ENCODE results near the gene NUDT15. TPM values are rescaled to one million over a fixed set of nuclear protein-coding genes. Genes with fewer than 3 reads are reported as not detected.

Gene NUDT15
- total RNA-seq, 1 experiment from 2014 or later = 38.6 TPM

DNA sequence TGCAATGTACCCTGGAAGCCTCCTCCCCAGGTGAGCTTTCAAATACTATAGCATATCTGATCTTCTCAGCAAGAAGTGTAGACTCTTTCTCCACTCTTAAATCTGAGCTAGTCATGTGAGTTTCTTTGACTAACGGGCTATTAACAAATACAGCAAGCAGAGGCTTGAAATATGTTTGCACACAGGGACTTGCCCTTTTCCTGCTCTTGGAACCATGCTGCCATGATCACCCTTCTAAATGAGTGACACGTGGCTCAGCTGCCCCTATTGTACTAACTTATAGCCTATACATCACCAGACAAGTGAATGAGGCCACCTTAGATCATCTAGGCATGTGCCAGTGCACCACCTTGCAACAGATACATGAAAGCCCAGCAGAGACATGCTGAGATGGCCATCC, 23.2 kb upstream of the NUDT15 start:
- POLR2A ChIA-PET = no interaction called here
- no peak for ATAC-seq

More for the DNA sequence above, 23.2 kb upstream of the NUDT15 start:
- H3K4me1 ChIP-seq (ENCODE audit: control insufficient read depth in 1 of 2, insufficient read depth in 2 of 2, low read length in 2 of 2) = peaks cover 0 to 3% of the 10 kb centered on the region in 2 experiments; a peak in 1 of 4 replicates
- ChIA-PET RAD21 (ENCODE audit: low non-redundant PET in 1 of 2, low total read pairs in 2 of 2, uncharacterized antibody in 2 of 2, unreplicated experiment in 2 of 2) (no interaction called here), CTCF (no interaction called here)
- no peaks in the 10 kb centered on the region for H4K20me1 ChIP-seq (ENCODE audit: insufficient read depth)
- H3K36me3 ChIP-seq (ENCODE audit: control insufficient read depth in 1 of 2, insufficient read depth in 2 of 2, low read length in 2 of 2) = no peaks in the 10 kb centered on the region
- no TSS peak for BruUV-seq (replicated peaks)
- no peak overlapping the region for H3K9ac ChIP-seq (ENCODE audit: low read length)
- intact Hi-C loops (cut with micrococcal nuclease) = no loop called here
- no peaks in the 10 kb centered on the region for H3K27me3 ChIP-seq (ENCODE audit: insufficient read depth, low read length)
- no peaks in the 10 kb centered on the region for H3K9me2 ChIP-seq (ENCODE audit: insufficient read depth)
- H3K4me2 ChIP-seq (ENCODE audit: low read length) = no peak overlapping the region
- no peak overlapping the region for H2AFZ ChIP-seq (ENCODE audit: low read depth, low read length, poor library complexity, severe bottlenecking)
- no peaks in the 10 kb centered on the region for H3K9me3 ChIP-seq (ENCODE audit: control insufficient read depth in 1 of 2, insufficient read depth in 1 of 2, low read depth in 1 of 2, low read length in 2 of 2)
- DNase-seq (ENCODE audit: low read depth, low spot score) = no peak
- H3K79me2 ChIP-seq (ENCODE audit: insufficient read depth, low read length) = no peaks in the 10 kb centered on the region
- TF ChIP-seq FOSL1 (IDR thresholded peaks at IDR 0.05; ENCODE audit: low read depth) (no peak), CEBPB (IDR thresholded peaks at IDR 0.05; ENCODE audit: low read depth) (no peak), ZNF274 (IDR thresholded peaks at IDR 0.05; ENCODE audit: low read depth, low read length) (no peak), YY1 (IDR thresholded peaks at IDR 0.05; ENCODE audit: extremely low read depth, insufficient replicate concordance, low read depth, low read length) (no peak), JUND (IDR thresholded peaks at IDR 0.05) (no peak), ZFX (IDR thresholded peaks at IDR 0.05) (no peak), EGR1 (IDR thresholded peaks at IDR 0.05; ENCODE audit: low read depth) (no peak), EZH2phosphoT487 (IDR thresholded peaks at IDR 0.05; ENCODE audit: borderline replicate concordance) (no peak), SIN3A (IDR thresholded peaks at IDR 0.05; ENCODE audit: low read depth) (no peak), SRF (IDR thresholded peaks at IDR 0.05; ENCODE audit: low read depth) (no peak), RAD21 (IDR thresholded peaks at IDR 0.05; ENCODE audit: low read depth) (no peak)
- TF ChIP-seq, protein P1, sequence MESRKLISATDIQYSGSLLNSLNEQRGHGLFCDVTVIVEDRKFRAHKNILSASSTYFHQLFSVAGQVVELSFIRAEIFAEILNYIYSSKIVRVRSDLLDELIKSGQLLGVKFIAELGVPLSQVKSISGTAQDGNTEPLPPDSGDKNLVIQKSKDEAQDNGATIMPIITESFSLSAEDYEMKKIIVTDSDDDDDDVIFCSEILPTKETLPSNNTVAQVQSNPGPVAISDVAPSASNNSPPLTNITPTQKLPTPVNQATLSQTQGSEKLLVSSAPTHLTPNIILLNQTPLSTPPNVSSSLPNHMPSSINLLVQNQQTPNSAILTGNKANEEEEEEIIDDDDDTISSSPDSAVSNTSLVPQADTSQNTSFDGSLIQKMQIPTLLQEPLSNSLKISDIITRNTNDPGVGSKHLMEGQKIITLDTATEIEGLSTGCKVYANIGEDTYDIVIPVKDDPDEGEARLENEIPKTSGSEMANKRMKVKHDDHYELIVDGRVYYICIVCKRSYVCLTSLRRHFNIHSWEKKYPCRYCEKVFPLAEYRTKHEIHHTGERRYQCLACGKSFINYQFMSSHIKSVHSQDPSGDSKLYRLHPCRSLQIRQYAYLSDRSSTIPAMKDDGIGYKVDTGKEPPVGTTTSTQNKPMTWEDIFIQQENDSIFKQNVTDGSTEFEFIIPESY (IDR thresholded peaks at IDR 0.05; ENCODE audit: extremely low read depth, insufficient replicate concordance, low read length) = no peak
- TF ChIP-seq, protein P2, sequence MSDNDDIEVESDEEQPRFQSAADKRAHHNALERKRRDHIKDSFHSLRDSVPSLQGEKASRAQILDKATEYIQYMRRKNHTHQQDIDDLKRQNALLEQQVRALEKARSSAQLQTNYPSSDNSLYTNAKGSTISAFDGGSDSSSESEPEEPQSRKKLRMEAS (IDR thresholded peaks at IDR 0.05) = no peak
- TF ChIP-seq, protein P3, sequence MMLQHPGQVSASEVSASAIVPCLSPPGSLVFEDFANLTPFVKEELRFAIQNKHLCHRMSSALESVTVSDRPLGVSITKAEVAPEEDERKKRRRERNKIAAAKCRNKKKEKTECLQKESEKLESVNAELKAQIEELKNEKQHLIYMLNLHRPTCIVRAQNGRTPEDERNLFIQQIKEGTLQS (IDR thresholded peaks at IDR 0.05) = no peak
- no peak overlapping the region for H3K27ac ChIP-seq (ENCODE audit: low read depth, low read length)
- no peak overlapping the region for H3K4me3 ChIP-seq (replicated peaks in 1 of 2; ENCODE audit: low read depth in 1 of 2, low read length in 2 of 2)
